Panc1 (cell line): Measurements from ENCODE around the gene AFF3.

Experiments used
- CTCF ChIP-seq: fragments of 450-650 bp; IDR thresholded peaks from 2 replicates; pipeline ENCODE4 v1.5.1; 2017; ENCODE audit warnings: mild to moderate bottlenecking
- POLR2AphosphoS5 ChIP-seq: IDR thresholded peaks from 2 replicates; pipeline ENCODE4 v1.6.1; 2012; ENCODE audit warnings: mild to moderate bottlenecking, low read depth, low read length, moderate library complexity
- REST ChIP-seq, 2 experiments: IDR thresholded peaks; 2 replicates each; pipeline ENCODE4 v1.6.1; 2011 to 2012; ENCODE audit warnings: low read depth in 2 of 2, control low read depth in 1 of 2, low read length in 1 of 2, mild to moderate bottlenecking in 1 of 2, moderate library complexity in 1 of 2; ENCODE audit not compliant: insufficient read depth in 1 of 2
- TCF7L2 ChIP-seq: IDR thresholded peaks from 2 replicates; pipeline ENCODE4 v1.6.1; 2011; ENCODE audit warnings: mild to moderate bottlenecking, low read depth, low read length, inconsistent platforms

GRCh38 chr2:99648178-99648844, 494.1 kb downstream of the AFF3 start:
- TF ChIP-seq CTCF = no peak
- TF ChIP-seq TCF7L2 = no peak
- TF ChIP-seq POLR2AphosphoS5 = no peak
- TF ChIP-seq REST (IDR thresholded peaks at IDR 0.05; ENCODE audit: insufficient read depth in 1 of 2, low read depth in 2 of 2, low read length in 1 of 2) = no peak
